Ishikawa (cell line): ENCODE data around the gene RNASET2.

ENCODE experiments used
- CEBPB ChIP-seq: IDR thresholded peaks from 2 replicates; pipeline ENCODE4 v1.6.1; 2012
- CREB1 ChIP-seq: IDR thresholded peaks from 2 replicates; pipeline ENCODE4 v1.6.1; 2012; ENCODE audit warnings: low read depth
- EGR1 ChIP-seq: IDR thresholded peaks from 2 replicates; pipeline ENCODE4 v1.6.1; 2012
- EP300 ChIP-seq: IDR thresholded peaks from 2 replicates; pipeline ENCODE4 v1.6.1; 2012; ENCODE audit warnings: borderline replicate concordance
- FOXM1 ChIP-seq: IDR thresholded peaks from 2 replicates; pipeline ENCODE4 v1.6.1; 2012; ENCODE audit warnings: low read depth, borderline replicate concordance
- NFIC ChIP-seq: IDR thresholded peaks from 2 replicates; pipeline ENCODE4 v1.6.1; 2012
- RAD21 ChIP-seq: IDR thresholded peaks from 2 replicates; pipeline ENCODE4 v1.6.1; 2012; ENCODE audit warnings: low read depth
- TAF1 ChIP-seq: IDR thresholded peaks from 2 replicates; pipeline ENCODE4 v1.6.1; 2012; ENCODE audit warnings: low read depth, mild to moderate bottlenecking
- TCF12 ChIP-seq: IDR thresholded peaks from 2 replicates; pipeline ENCODE4 v1.6.1; 2012; ENCODE audit warnings: low read depth
- TEAD4 ChIP-seq: IDR thresholded peaks from 2 replicates; pipeline ENCODE4 v1.6.1; 2012
- USF1 ChIP-seq: IDR thresholded peaks from 2 replicates; pipeline ENCODE4 v1.6.1; 2012
- YY1 ChIP-seq: IDR thresholded peaks from 2 replicates; pipeline ENCODE4 v1.6.1; 2012; ENCODE audit warnings: low read depth
- ZBTB7A ChIP-seq: IDR thresholded peaks from 2 replicates; pipeline ENCODE4 v1.6.1; 2012; ENCODE audit warnings: low read depth
- TF ChIP-seq, protein P1 (sequence below): IDR thresholded peaks from 2 replicates; pipeline ENCODE4 v1.6.1; 2012
- TF ChIP-seq, protein P2 (sequence below): IDR thresholded peaks from 2 replicates; pipeline ENCODE4 v1.6.1; 2012; ENCODE audit warnings: low read depth, mild to moderate bottlenecking

Gene RNASET2

DNA sequence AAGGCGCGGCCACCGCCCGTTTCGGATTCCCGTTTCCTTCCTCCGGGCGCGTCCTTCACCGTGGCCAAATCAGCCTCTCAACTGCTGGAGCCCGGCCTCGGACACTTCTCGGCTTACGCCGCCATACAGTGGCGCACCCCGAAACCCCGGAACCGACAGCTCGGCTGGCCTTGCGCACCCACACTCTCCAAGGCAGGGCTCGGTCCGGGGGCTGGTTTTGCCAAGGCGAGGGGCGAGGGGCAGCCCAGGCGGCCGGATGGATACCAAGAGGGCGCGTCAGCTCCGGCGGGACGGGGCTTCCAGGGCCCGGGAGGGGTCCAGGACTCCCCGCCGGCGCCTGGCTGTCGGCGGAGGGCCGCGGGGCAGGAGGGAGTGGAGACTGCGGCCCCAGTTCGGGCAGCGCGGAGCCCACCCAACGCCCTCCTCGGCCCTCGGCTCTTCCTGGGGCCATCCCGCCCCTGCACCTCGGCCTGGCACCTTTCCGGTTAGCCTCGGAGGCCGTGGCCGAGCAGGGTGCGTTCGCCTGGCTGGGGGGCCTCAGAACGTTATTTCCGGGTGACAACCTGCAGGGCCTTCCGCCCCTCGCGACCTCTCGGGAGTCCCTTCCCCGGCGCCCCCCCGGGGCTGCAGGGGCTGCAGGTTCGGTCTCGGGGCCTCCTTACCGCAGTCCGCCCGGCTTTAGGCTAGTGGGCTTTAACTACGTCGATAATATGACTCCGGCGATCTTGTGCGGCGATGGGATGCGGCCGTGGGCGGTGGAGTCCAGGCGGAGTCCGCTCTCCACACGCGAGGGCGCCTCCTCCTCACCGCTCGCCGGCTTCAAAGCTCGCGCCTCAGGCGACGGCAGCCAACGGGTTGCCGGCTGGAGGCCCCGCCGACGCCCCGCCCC is 42.1 kb upstream of the RNASET2 start:
- TF ChIP-seq CEBPB = no peak
- peak; percentile 2 for TF ChIP-seq TAF1
- no peak for TF ChIP-seq RAD21
- no peak for TF ChIP-seq NFIC
- TF ChIP-seq TCF12 = no peak
- peak; percentile 58; the same call in 1 of the 2 replicates for TF ChIP-seq EGR1
- no peak for TF ChIP-seq EP300
- TF ChIP-seq FOXM1 = no peak
- TF ChIP-seq CREB1 = no peak
- TF ChIP-seq USF1 = no peak
- no peak for TF ChIP-seq YY1
- 0 out of 2 replicates have a peak, but pooled peaks have one; percentile 57 for TF ChIP-seq ZBTB7A
- TF ChIP-seq, protein P1, sequence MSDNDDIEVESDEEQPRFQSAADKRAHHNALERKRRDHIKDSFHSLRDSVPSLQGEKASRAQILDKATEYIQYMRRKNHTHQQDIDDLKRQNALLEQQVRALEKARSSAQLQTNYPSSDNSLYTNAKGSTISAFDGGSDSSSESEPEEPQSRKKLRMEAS = 0 out of 2 replicates have a peak, but pooled peaks have one; percentile 7
- TF ChIP-seq, protein P2, sequence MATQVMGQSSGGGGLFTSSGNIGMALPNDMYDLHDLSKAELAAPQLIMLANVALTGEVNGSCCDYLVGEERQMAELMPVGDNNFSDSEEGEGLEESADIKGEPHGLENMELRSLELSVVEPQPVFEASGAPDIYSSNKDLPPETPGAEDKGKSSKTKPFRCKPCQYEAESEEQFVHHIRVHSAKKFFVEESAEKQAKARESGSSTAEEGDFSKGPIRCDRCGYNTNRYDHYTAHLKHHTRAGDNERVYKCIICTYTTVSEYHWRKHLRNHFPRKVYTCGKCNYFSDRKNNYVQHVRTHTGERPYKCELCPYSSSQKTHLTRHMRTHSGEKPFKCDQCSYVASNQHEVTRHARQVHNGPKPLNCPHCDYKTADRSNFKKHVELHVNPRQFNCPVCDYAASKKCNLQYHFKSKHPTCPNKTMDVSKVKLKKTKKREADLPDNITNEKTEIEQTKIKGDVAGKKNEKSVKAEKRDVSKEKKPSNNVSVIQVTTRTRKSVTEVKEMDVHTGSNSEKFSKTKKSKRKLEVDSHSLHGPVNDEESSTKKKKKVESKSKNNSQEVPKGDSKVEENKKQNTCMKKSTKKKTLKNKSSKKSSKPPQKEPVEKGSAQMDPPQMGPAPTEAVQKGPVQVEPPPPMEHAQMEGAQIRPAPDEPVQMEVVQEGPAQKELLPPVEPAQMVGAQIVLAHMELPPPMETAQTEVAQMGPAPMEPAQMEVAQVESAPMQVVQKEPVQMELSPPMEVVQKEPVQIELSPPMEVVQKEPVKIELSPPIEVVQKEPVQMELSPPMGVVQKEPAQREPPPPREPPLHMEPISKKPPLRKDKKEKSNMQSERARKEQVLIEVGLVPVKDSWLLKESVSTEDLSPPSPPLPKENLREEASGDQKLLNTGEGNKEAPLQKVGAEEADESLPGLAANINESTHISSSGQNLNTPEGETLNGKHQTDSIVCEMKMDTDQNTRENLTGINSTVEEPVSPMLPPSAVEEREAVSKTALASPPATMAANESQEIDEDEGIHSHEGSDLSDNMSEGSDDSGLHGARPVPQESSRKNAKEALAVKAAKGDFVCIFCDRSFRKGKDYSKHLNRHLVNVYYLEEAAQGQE = no peak
- TF ChIP-seq TEAD4 = no peak

GRCh38 chr6:166997768-166998255 is 41.5 kb upstream of the RNASET2 start:
- TF ChIP-seq EGR1 = peak; percentile 47; the same call in 1 of the 2 replicates
- no peak for TF ChIP-seq YY1
- no peak for TF ChIP-seq NFIC
- TF ChIP-seq FOXM1 = no peak
- TF ChIP-seq, protein P1 = peak; percentile 45; the same call in 1 of the 2 replicates
- TF ChIP-seq CEBPB = no peak
- no peak for TF ChIP-seq TEAD4
- no peak; the same call in none of the 2 replicates for TF ChIP-seq TAF1
- TF ChIP-seq CREB1 = no peak
- no peak for TF ChIP-seq ZBTB7A
- peak; percentile 6; the same call in 1 of the 2 replicates for TF ChIP-seq RAD21
- TF ChIP-seq, protein P2 = no peak
- TF ChIP-seq USF1 = peak; percentile 62; the same call in 1 of the 2 replicates
- no peak for TF ChIP-seq EP300
- TF ChIP-seq TCF12 = no peak

DNA sequence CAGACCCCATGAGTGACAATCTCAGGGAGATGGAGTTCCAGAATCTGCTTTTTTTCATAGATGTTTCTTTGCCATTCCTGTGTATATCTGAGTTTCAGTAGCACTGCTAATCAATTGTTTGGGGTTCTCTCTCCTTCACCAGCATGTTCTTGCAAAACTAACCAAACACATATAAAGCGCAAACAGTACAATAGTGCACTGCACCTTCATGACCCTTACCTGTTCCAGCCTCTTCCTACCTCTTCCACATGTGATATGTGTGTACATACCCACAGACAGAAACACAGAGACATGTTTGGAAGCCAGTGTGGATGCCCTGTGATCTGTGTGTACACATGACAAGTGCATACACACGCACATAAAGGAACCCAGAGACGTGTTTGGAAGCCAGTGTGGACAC is 41.0 kb upstream of the RNASET2 start:
- TF ChIP-seq TCF12 (no peak), EGR1 (no peak), CREB1 (no peak), USF1 (no peak), RAD21 (no peak), TEAD4 (no peak), FOXM1 (no peak), TAF1 (no peak), CEBPB (no peak), NFIC (no peak), ZBTB7A (no peak), YY1 (no peak), EP300 (no peak)
- TF ChIP-seq, protein P2 = no peak
- TF ChIP-seq, protein P1 = no peak
